ENCODE measurements around the gene TRAPPC2L. TPM values are rescaled to one million over a fixed set of nuclear protein-coding genes. Genes with fewer than 3 reads are reported as not detected.
A peak's percentile ranks its signal among the peaks of the same experiment; 100 is the strongest.

Gene TRAPPC2L
- total RNA-seq, 1 experiment from 2014 or later, result 82.0 TPM

DNA sequence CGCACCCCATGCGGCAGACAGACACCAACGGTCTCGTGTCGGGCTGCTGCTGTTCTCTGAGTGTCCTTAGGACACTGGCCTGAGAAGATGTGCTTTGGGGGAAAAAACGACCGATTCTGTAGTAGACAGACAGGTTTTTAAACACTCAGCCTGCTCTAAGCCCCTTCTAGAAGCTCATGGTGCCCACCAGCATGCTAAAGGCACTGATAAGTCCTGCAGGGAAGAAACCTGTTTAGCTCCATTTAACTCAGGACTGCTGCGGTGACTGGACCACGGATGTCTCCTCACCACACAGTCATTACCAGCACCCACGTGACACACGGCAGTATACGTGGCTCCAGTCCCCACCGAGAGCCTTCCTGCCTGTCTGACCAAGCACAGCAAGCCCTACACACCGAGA is 26.1 kb upstream of the TRAPPC2L start:
- Mint-ChIP-seq H3K4me1 (no peaks in the 10 kb centered on the region), H3K27ac (peak overlapping the region; percentile 49; the same call in 1 of the 2 replicates), H3K4me3 (no peak overlapping the region), H3K36me3 (peaks cover 2% of the 10 kb centered on the region; the same call in 1 of the 2 replicates), H3K9me3 (no peaks in the 10 kb centered on the region), H3K27me3 (ENCODE audit: low read depth) (no peaks in the 10 kb centered on the region)
- no peak for ATAC-seq
- no peak for DNase-seq (ENCODE audit: low spot score)
- ChIA-PET POLR2A (interaction anchor here (0.6 kb wide), 1 partner anchor 227 kb away, joined by 3 read pairs; no protein-coding TSS in a partner anchor), CTCF (interaction anchor here (1.2 to 1.3 kb wide), 2 partner anchors 93 to 337 kb away, joined by 6 read pairs; no protein-coding TSS in a partner anchor)
- no peak for TF ChIP-seq FOXK1 (CRISPR knock-in tag; IDR thresholded peaks at IDR 0.05)
- TF ChIP-seq ZBTB21 (CRISPR knock-in tag; IDR thresholded peaks at IDR 0.05; ENCODE audit: borderline replicate concordance), result no peak
- TF ChIP-seq, protein P1, sequence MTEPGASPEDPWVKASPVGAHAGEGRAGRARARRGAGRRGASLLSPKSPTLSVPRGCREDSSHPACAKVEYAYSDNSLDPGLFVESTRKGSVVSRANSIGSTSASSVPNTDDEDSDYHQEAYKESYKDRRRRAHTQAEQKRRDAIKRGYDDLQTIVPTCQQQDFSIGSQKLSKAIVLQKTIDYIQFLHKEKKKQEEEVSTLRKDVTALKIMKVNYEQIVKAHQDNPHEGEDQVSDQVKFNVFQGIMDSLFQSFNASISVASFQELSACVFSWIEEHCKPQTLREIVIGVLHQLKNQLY (CRISPR knock-in tag; IDR thresholded peaks at IDR 0.05), result no peak
- TF ChIP-seq, protein P2, sequence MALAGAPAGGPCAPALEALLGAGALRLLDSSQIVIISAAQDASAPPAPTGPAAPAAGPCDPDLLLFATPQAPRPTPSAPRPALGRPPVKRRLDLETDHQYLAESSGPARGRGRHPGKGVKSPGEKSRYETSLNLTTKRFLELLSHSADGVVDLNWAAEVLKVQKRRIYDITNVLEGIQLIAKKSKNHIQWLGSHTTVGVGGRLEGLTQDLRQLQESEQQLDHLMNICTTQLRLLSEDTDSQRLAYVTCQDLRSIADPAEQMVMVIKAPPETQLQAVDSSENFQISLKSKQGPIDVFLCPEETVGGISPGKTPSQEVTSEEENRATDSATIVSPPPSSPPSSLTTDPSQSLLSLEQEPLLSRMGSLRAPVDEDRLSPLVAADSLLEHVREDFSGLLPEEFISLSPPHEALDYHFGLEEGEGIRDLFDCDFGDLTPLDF (CRISPR knock-in tag; IDR thresholded peaks at IDR 0.05), result no peak
- TF ChIP-seq, protein P3, sequence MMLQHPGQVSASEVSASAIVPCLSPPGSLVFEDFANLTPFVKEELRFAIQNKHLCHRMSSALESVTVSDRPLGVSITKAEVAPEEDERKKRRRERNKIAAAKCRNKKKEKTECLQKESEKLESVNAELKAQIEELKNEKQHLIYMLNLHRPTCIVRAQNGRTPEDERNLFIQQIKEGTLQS (CRISPR knock-in tag; conservative IDR thresholded peaks at IDR 0.05), result no peak
- TF ChIP-seq, protein P4, sequence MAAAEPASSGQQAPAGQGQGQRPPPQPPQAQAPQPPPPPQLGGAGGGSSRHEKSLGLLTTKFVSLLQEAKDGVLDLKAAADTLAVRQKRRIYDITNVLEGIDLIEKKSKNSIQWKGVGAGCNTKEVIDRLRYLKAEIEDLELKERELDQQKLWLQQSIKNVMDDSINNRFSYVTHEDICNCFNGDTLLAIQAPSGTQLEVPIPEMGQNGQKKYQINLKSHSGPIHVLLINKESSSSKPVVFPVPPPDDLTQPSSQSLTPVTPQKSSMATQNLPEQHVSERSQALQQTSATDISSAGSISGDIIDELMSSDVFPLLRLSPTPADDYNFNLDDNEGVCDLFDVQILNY (CRISPR knock-in tag; IDR thresholded peaks at IDR 0.05), result no peak
- no peak for TF ChIP-seq FOXJ3 (CRISPR knock-in tag; IDR thresholded peaks at IDR 0.05; ENCODE audit: borderline replicate concordance)

DNA sequence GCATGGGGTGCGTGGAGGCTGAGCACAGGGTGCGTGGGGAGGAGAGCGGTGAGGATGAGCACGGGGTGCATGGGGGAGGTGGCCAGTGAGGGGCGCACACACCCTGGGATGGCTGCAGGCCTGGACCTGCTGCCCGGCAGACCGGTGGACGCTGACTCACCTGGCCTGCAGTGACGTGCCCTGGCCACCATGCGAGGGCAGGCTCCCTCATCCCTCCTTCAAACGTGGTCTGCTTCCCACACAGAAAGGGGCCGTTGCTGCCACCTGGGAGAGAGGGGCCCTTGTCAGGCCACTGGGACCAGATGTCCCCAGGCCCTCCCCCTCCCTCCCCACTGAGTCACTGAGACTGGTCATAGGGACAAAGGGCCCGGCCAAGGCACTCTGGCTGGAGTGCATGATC is 25.1 kb upstream of the TRAPPC2L start:
- ATAC-seq, result peak; percentile 22; the same call in 1 of the 2 replicates
- POLR2A ChIA-PET, result no interaction called here
- H3K4me3 Mint-ChIP-seq, result no peak overlapping the region

More for the DNA sequence above, 25.1 kb upstream of the TRAPPC2L start:
- Mint-ChIP-seq H3K36me3 (peaks cover 2% of the 10 kb centered on the region; the same call in 1 of the 2 replicates), H3K27me3 (ENCODE audit: low read depth) (no peaks in the 10 kb centered on the region), H3K9me3 (no peaks in the 10 kb centered on the region), H3K27ac (no peak overlapping the region), H3K4me1 (no peaks in the 10 kb centered on the region)
- CTCF ChIA-PET, result interaction anchor here (2.4 kb wide), 1 partner anchor 335 kb away, joined by 8 read pairs; no protein-coding TSS in a partner anchor
- no peak for DNase-seq (ENCODE audit: low spot score)
- TF ChIP-seq, protein P5, sequence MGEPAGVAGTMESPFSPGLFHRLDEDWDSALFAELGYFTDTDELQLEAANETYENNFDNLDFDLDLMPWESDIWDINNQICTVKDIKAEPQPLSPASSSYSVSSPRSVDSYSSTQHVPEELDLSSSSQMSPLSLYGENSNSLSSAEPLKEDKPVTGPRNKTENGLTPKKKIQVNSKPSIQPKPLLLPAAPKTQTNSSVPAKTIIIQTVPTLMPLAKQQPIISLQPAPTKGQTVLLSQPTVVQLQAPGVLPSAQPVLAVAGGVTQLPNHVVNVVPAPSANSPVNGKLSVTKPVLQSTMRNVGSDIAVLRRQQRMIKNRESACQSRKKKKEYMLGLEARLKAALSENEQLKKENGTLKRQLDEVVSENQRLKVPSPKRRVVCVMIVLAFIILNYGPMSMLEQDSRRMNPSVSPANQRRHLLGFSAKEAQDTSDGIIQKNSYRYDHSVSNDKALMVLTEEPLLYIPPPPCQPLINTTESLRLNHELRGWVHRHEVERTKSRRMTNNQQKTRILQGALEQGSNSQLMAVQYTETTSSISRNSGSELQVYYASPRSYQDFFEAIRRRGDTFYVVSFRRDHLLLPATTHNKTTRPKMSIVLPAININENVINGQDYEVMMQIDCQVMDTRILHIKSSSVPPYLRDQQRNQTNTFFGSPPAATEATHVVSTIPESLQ (CRISPR knock-in tag; IDR thresholded peaks at IDR 0.05), result no peak
- TF ChIP-seq CREM (CRISPR knock-in tag; IDR thresholded peaks at IDR 0.05), result no peak
- no peak for TF ChIP-seq ZNF219 (CRISPR knock-in tag; IDR thresholded peaks at IDR 0.05; ENCODE audit: borderline replicate concordance)
- no peak for TF ChIP-seq ZNF416 (CRISPR knock-in tag; IDR thresholded peaks at IDR 0.05)
- TF ChIP-seq HMGA2 (CRISPR knock-in tag; IDR thresholded peaks at IDR 0.05), result no peak
- TF ChIP-seq FOXK1 (CRISPR knock-in tag; IDR thresholded peaks at IDR 0.05), result no peak
- TF ChIP-seq KAT7 (CRISPR knock-in tag; IDR thresholded peaks at IDR 0.05; ENCODE audit: borderline replicate concordance), result no peak
- TF ChIP-seq RELA (CRISPR knock-in tag; IDR thresholded peaks at IDR 0.05; ENCODE audit: borderline replicate concordance), result no peak
- TF ChIP-seq, protein P6, sequence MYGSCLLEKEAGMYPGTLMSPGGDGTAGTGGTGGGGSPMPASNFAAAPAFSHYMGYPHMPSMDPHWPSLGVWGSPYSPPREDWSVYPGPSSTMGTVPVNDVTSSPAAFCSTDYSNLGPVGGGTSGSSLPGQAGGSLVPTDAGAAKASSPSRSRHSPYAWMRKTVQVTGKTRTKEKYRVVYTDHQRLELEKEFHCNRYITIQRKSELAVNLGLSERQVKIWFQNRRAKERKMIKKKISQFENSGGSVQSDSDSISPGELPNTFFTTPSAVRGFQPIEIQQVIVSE (CRISPR knock-in tag; IDR thresholded peaks at IDR 0.05; ENCODE audit: borderline replicate concordance), result no peak
- no peak for TF ChIP-seq ATF1 (CRISPR knock-in tag; IDR thresholded peaks at IDR 0.05)
- TF ChIP-seq, protein P7, sequence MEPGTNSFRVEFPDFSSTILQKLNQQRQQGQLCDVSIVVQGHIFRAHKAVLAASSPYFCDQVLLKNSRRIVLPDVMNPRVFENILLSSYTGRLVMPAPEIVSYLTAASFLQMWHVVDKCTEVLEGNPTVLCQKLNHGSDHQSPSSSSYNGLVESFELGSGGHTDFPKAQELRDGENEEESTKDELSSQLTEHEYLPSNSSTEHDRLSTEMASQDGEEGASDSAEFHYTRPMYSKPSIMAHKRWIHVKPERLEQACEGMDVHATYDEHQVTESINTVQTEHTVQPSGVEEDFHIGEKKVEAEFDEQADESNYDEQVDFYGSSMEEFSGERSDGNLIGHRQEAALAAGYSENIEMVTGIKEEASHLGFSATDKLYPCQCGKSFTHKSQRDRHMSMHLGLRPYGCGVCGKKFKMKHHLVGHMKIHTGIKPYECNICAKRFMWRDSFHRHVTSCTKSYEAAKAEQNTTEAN (CRISPR knock-in tag; IDR thresholded peaks at IDR 0.05), result no peak
- no peak for TF ChIP-seq OVOL2 (CRISPR knock-in tag; IDR thresholded peaks at IDR 0.05; ENCODE audit: borderline replicate concordance)
- TF ChIP-seq JUN (CRISPR knock-in tag; IDR thresholded peaks at IDR 0.05), result no peak
- TF ChIP-seq GABPB1 (CRISPR knock-in tag; IDR thresholded peaks at IDR 0.05), result no peak
- no peak for TF ChIP-seq GTF2I (CRISPR knock-in tag; conservative IDR thresholded peaks at IDR 0.05)
- TF ChIP-seq, protein P8, sequence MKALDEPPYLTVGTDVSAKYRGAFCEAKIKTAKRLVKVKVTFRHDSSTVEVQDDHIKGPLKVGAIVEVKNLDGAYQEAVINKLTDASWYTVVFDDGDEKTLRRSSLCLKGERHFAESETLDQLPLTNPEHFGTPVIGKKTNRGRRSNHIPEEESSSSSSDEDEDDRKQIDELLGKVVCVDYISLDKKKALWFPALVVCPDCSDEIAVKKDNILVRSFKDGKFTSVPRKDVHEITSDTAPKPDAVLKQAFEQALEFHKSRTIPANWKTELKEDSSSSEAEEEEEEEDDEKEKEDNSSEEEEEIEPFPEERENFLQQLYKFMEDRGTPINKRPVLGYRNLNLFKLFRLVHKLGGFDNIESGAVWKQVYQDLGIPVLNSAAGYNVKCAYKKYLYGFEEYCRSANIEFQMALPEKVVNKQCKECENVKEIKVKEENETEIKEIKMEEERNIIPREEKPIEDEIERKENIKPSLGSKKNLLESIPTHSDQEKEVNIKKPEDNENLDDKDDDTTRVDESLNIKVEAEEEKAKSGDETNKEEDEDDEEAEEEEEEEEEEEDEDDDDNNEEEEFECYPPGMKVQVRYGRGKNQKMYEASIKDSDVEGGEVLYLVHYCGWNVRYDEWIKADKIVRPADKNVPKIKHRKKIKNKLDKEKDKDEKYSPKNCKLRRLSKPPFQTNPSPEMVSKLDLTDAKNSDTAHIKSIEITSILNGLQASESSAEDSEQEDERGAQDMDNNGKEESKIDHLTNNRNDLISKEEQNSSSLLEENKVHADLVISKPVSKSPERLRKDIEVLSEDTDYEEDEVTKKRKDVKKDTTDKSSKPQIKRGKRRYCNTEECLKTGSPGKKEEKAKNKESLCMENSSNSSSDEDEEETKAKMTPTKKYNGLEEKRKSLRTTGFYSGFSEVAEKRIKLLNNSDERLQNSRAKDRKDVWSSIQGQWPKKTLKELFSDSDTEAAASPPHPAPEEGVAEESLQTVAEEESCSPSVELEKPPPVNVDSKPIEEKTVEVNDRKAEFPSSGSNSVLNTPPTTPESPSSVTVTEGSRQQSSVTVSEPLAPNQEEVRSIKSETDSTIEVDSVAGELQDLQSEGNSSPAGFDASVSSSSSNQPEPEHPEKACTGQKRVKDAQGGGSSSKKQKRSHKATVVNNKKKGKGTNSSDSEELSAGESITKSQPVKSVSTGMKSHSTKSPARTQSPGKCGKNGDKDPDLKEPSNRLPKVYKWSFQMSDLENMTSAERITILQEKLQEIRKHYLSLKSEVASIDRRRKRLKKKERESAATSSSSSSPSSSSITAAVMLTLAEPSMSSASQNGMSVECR (CRISPR knock-in tag; IDR thresholded peaks at IDR 0.05; ENCODE audit: borderline replicate concordance), result no peak

Data from WTC11 (cell line).